DMS 273 treated with DMSO at 0.1 percent for 48 hours (cell line): Measurements from ENCODE around the gene CEP72.
"Not testable (repeated sequence)": the region's sequence is repeated elsewhere in the genome, so short reads cannot be mapped to it uniquely, and the experiment has no call there.

ENCODE experiments used
- DNase-seq: peaks from one replicate; lab custom pipeline; 2025; lab: John Stamatoyannopoulos, UW

Gene CEP72, protein sequence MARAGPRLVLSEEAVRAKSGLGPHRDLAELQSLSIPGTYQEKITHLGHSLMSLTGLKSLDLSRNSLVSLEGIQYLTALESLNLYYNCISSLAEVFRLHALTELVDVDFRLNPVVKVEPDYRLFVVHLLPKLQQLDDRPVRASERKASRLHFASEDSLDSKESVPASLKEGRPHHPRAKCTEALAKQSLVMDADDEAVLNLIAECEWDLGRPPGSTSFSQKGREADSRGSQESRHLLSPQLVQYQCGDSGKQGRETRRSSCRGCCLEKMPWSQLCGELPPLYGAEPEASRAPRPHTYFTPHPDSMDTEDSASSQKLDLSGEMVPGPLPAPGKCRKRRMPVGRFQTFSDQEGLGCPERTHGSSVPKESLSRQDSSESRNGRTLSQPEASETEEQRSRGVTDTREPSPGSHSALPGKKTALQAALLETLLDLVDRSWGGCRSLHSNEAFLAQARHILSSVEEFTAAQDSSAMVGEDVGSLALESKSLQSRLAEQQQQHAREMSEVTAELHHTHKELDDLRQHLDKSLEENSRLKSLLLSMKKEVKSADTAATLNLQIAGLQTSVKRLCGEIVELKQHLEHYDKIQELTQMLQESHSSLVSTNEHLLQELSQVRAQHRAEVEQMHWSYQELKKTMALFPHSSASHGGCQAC

GRCh38 chr5:611731-612486 is at the start of gene CEP72:
Gene CEP72, plus strand, starts transcription at chr5:612340. Its CDS starts 22 bp downstream, at chr5:612362.
- peak; percentile 70 for DNase-seq

- DNase-seq, result no peak
Measured at GRCh38 chr5:565782-566440, 46.2 kb upstream of the CEP72 start.

GRCh38 chr5:566636-567309 is 45.4 kb upstream of the CEP72 start:
- no peak for DNase-seq

- no peak for DNase-seq
Measured at GRCh38 chr5:567664-568060, 44.5 kb upstream of the CEP72 start.

- DNase-seq, result no peak
Measured at GRCh38 chr5:568061-568781, 43.9 kb upstream of the CEP72 start.

DNA sequence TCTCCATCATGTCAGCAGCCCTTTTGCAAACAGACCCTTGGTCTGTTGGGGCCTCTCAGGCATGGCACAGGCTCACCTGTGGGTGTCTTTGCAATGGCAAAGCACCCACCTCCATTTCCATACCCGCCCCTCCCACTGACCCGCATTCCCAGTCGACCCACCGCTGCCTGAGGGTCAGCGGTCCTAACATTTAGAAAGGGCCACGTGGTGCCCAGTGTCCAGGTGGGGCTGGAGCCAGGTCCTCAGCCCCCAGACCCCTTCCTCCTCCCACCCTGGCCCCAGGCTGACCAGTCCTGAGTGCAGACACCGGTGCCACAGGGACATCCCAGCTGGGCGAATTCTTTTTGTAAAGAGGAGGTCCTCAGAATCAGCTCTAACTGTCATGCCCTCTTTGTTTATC is 43.3 kb upstream of the CEP72 start:
- no peak for DNase-seq

DNA sequence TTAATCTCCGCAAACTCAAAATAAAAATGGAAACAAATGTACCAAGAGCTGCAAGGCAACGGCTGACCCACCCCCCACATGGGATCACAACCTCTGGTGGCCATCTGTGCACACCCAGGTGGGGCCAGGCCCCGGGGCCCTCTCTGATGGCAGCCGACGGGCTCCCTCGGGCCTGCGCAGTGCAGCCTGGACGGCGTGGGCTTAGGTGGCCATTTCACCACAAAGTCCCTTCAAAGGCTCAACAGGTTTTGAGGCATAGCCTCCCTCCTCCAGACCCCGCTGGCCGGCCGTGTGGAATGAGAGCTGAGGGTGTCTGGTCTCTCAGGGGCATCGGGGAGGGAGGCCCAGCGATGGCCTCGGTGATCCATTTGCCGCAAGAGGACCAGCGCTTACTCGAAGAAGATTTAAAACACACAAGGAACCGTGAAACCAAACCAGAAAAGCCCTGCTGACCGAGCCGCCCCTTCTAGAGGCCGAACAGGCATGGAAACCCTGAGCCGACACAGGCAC is 42.7 kb upstream of the CEP72 start:
- no peak for DNase-seq

- no peak for DNase-seq
Measured at GRCh38 chr5:569868-570361, 42.2 kb upstream of the CEP72 start.

- no peak for DNase-seq
Measured at GRCh38 chr5:570446-570845, 41.7 kb upstream of the CEP72 start.

- DNase-seq, result no peak
Measured at GRCh38 chr5:570886-571285, 41.3 kb upstream of the CEP72 start.

DNA sequence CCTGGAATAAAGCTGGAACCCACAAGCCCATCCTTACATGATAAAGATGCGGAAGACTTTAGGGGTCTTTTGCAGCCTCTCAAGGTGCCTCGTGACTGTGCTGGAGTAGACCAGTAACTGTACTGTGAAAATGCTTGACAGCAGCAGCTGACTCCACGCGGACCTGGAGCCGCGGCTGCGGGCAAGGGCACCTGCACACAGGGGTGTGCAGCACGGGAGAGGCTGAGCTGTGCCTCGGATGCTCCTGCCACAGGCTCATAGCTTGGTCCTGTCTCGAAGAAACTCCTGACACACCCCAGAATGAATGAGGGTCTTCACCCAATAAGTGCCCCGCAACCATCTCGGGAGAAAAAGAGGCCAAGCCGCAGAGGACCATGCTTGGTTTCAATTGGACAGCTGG is 40.3 kb upstream of the CEP72 start:
- DNase-seq, result no peak

GRCh38 chr5:572398-573019 is 39.6 kb upstream of the CEP72 start:
- DNase-seq, result no peak

DNA sequence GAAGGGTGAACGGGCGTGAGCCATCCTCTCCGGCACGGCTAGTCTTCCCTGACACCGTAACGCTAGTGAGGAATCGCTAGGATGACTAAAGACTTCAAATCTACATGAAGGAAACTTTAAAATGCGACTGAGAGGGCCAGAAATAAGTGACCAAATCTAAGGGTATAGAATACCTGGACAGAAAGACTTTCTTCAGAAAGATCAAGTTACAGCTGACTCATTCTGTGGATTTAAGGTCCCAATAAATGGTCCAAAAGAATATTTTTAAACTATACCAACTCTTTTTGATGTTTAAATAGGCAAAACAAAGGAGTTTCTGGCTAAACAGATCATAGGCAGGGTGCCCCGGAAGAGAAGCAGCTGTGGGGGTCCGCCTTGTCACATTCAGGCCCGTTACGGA is 38.9 kb upstream of the CEP72 start:
- no peak for DNase-seq

- no peak for DNase-seq
Measured at GRCh38 chr5:573976-574375, 38.2 kb upstream of the CEP72 start.

GRCh38 chr5:574906-575305 is 37.2 kb upstream of the CEP72 start:
- no peak for DNase-seq

GRCh38 chr5:575636-576035 is 36.5 kb upstream of the CEP72 start:
- no peak for DNase-seq

GRCh38 chr5:577214-577613 is 34.9 kb upstream of the CEP72 start:
- DNase-seq, result not testable (repeated sequence)

DNA sequence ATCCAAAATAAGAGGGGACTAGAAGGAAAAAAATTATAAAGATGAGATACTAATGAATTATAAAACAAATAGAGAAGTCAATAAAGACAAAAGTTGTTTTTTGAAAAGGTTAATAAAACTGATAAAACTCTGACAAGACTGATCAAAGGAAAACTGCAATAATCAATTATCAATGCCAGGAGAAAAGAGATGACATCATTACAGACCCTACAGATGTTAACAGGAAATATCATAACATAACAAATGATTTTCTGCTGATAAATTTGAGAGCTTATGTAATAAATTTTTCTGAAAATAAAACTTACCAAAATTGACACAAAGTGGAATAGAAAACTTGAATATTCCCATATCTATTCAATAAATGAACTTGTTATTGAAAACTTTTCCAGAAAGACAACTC is 34.3 kb upstream of the CEP72 start:
- no peak for DNase-seq

DNA sequence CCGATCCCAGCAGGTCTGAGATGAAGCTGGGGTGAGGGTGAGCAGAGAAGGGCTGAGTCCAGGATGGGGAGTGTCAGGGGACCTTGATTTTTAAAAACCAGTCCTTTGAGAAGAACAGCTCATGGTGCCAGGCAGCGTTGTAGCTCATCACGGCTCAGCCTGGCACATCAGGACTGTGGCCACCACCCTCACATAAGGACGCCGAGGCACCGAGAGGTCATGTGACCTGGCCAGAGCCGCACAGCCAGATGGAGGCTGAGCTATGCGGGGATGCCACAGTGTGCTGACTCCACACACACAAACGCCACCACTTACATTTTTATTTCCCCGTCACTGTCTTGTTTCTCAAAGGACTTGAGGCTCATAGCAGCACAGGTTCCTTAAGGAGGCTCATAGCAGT is 32.9 kb upstream of the CEP72 start:
- DNase-seq, result no peak

DNA sequence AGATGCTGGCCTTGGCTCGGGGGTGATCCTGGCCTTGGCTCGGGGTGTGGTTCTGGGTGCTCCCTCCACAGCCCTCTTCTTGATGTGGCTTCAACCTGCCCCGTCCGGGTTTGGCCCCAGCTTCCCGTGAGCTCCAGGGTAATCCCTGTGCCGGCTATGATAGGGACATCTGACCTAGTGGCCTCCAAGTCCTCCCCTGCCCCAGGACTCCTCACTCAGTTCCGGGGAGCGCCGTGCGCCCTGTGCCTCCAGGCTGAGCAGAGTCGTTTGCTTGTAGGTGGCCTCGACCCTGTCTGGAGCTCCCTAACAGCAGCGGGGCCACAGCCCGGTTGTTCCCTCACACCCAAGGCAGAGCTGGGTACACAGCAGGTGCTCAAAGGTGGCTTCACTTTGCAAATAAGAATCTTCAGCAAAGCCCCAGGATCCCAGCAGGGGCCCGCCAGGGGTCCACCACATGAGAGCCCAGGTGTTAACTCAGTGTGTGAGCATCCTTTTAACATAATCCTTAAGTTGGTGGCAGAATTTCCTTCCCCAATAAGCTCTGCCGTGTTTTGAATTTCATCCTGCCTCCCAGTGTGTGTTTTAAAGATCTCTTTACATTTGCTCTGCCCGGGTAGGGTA is 32.3 kb upstream of the CEP72 start:
- DNase-seq, result no peak
